ENCODE data around the gene RAPGEF3. TPM values are rescaled to one million over a fixed set of nuclear protein-coding genes. Genes with fewer than 3 reads are reported as not detected.

Gene RAPGEF3, protein sequence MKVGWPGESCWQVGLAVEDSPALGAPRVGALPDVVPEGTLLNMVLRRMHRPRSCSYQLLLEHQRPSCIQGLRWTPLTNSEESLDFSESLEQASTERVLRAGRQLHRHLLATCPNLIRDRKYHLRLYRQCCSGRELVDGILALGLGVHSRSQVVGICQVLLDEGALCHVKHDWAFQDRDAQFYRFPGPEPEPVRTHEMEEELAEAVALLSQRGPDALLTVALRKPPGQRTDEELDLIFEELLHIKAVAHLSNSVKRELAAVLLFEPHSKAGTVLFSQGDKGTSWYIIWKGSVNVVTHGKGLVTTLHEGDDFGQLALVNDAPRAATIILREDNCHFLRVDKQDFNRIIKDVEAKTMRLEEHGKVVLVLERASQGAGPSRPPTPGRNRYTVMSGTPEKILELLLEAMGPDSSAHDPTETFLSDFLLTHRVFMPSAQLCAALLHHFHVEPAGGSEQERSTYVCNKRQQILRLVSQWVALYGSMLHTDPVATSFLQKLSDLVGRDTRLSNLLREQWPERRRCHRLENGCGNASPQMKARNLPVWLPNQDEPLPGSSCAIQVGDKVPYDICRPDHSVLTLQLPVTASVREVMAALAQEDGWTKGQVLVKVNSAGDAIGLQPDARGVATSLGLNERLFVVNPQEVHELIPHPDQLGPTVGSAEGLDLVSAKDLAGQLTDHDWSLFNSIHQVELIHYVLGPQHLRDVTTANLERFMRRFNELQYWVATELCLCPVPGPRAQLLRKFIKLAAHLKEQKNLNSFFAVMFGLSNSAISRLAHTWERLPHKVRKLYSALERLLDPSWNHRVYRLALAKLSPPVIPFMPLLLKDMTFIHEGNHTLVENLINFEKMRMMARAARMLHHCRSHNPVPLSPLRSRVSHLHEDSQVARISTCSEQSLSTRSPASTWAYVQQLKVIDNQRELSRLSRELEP
- polyA plus RNA-seq (2013): 0.68 and 0.78 TPM in 2 replicates

DNA sequence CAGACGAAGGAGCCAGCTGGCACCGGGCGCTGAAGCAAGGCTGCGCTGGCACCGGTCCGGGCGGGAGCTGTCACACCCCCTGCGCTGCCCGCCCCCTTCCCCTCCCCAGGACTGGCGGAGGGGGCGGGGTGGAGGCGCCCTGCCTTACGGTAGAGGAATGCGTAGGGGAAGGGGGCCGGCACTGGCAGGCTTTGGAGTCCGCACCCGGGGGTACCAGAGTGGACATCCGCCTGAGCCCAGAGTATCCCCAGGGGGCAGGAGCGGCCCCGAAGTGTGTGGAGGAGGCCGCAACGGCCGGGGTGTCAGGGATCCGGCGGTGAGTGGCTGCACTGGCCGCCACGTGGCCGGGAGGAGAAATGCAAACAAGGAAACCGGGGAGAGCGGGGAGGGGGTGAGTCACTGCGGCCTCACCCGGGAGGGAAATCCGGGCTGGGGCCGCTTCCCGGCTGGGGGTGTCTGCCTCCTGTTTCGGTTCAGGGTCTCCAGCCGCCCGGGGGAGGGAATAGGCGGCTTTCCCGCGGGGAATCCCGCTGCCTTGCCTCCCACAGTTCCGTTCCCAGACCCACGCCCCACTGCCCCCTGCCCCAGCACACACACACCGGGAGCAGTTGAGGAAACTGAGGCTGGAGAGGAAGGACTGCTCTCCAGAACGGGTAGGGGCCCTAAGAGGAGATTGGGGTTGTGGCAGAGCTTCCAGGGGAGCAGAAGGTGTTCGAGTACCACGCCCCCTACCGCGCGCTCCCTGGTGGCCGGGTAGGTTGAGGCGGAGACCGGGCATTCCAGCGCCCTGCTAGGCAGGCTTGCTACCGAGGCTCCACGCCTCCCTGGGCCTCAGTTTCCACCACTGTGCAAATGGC lies at the start of gene RAPGEF3:
Gene RAPGEF3 (minus strand): TSS at position 47 of the 857 bp plus-strand sequence. CDS start 324 bp downstream, outside the sequence.
- Histone ChIP-seq H3K4ac (ENCODE audit: low read depth, low read length) (peak within 1 kb of the TSS; percentile 48), H3K4me1 (ENCODE audit: control insufficient read depth in 1 of 2, insufficient read depth in 2 of 2, low read length in 2 of 2) (peaks cover 38 to 42% of the 10 kb centered on the region in 2 experiments), H2BK5ac (ENCODE audit: low read depth, low read length, poor library complexity) (no peak within 1 kb of the TSS), H3K27ac (ENCODE audit: low read depth, low read length) (no peak within 1 kb of the TSS), H4K91ac (ENCODE audit: low read depth, low read length) (peak within 1 kb of the TSS; percentile 73), H3K9me3 (ENCODE audit: insufficient read depth, low read depth, low read length) (no peaks in the 10 kb centered on the region), H3K79me1 (ENCODE audit: low read length) (peaks cover 11% of the 10 kb centered on the region), H2BK120ac (ENCODE audit: insufficient read depth, low read length, poor library complexity) (peak within 1 kb of the TSS; percentile 69), H3K4me2 (ENCODE audit: low read length) (peak within 1 kb of the TSS; percentile 56), H3K4me3 (ENCODE audit: low read depth, low read length) (peak within 1 kb of the TSS; percentile 62), H2AFZ (ENCODE audit: insufficient read depth, low read length, poor library complexity) (peak within 1 kb of the TSS; percentile 83), H2BK12ac (ENCODE audit: low read length) (peak within 1 kb of the TSS; percentile 42), H3K14ac (ENCODE audit: low read length) (peak within 1 kb of the TSS; percentile 45), H3K27me3 (ENCODE audit: insufficient read depth, low read length) (no peaks in the 10 kb centered on the region), H3K9ac (ENCODE audit: low read length) (no peak within 1 kb of the TSS), H2AK5ac (ENCODE audit: low read length) (peak within 1 kb of the TSS; percentile 55), H3K79me2 (ENCODE audit: control insufficient read depth, insufficient read depth, low read length, poor library complexity) (no peaks in the 10 kb centered on the region), H3K36me3 (ENCODE audit: control insufficient read depth in 1 of 2, insufficient read depth in 2 of 2, low read length in 2 of 2) (no peaks in the 10 kb centered on the region), H4K8ac (ENCODE audit: low read depth, low read length) (peak within 1 kb of the TSS; percentile 89), H3K18ac (ENCODE audit: low read length) (peak within 1 kb of the TSS; percentile 71), H4K12ac (ENCODE audit: low read depth, low read length) (peak within 1 kb of the TSS; percentile 21), H3K23ac (ENCODE audit: low read length) (no peak within 1 kb of the TSS)
- peak; percentile 52 to 76 for DNase-seq
- no CpG with 5 or more reads among the region's 57 CpGs for WGBS (ENCODE audit: extremely low coverage, insufficient coverage, insufficient read length)

DNA sequence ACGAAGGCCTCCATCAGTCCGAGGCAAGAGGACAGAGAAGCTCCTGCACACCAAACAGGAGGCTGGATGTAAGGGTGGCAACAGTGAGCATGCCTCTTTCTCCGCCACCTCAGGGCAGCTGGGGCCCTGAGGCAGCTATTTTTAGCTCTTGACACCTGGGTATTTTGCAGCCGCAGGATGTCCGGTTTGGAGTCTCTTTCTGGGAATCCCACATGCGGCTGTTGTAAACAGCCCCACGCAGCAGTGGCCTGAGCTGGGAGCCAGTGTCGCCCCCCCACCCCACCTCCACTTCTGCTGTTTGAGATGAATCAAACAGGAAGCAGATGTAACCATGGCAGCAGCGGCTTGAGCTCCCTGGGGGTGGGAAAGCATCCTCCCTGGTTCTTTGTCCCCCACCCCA lies 49.4 kb upstream of the RAPGEF3 start:
- H2AK5ac ChIP-seq (ENCODE audit: low read length): peak overlapping the region; percentile 7
- peak overlapping the region; percentile 7 for H3K18ac ChIP-seq (ENCODE audit: low read length)
- H4K91ac ChIP-seq (ENCODE audit: low read depth, low read length): no peak overlapping the region
- H3K27ac ChIP-seq (ENCODE audit: low read depth, low read length): no peak overlapping the region
- peaks cover 49 to 52% of the 10 kb centered on the region in 2 experiments for H3K4me1 ChIP-seq (ENCODE audit: control insufficient read depth in 1 of 2, insufficient read depth in 2 of 2, low read length in 2 of 2)
- H3K79me1 ChIP-seq (ENCODE audit: low read length): peaks cover 6% of the 10 kb centered on the region
- H3K79me2 ChIP-seq (ENCODE audit: control insufficient read depth, insufficient read depth, low read length, poor library complexity): peaks cover 39% of the 10 kb centered on the region
- no CpG with 5 or more reads among the region's 9 CpGs for WGBS (ENCODE audit: extremely low coverage, insufficient coverage, insufficient read length)
- H4K8ac ChIP-seq (ENCODE audit: low read depth, low read length): no peak overlapping the region
- H3K23ac ChIP-seq (ENCODE audit: low read length): no peak overlapping the region
- no peaks in the 10 kb centered on the region for H3K27me3 ChIP-seq (ENCODE audit: insufficient read depth, low read length)
- no peak overlapping the region for H2AFZ ChIP-seq (ENCODE audit: insufficient read depth, low read length, poor library complexity)
- H3K36me3 ChIP-seq (ENCODE audit: control insufficient read depth in 1 of 2, insufficient read depth in 2 of 2, low read length in 2 of 2): peaks cover 19 to 21% of the 10 kb centered on the region in 2 experiments
- no peak overlapping the region for H2BK12ac ChIP-seq (ENCODE audit: low read length)
- no peak overlapping the region for H2BK5ac ChIP-seq (ENCODE audit: low read depth, low read length, poor library complexity)
- H4K12ac ChIP-seq (ENCODE audit: low read depth, low read length): no peak overlapping the region
- no peak overlapping the region for H3K14ac ChIP-seq (ENCODE audit: low read length)
- H3K9me3 ChIP-seq (ENCODE audit: insufficient read depth, low read depth, low read length): no peaks in the 10 kb centered on the region
- peak overlapping the region; percentile 83 for H3K4ac ChIP-seq (ENCODE audit: low read depth, low read length)
- no peak overlapping the region for H3K4me3 ChIP-seq (ENCODE audit: low read depth, low read length)
- peak overlapping the region; percentile 4 for H3K4me2 ChIP-seq (ENCODE audit: low read length)
- no peak overlapping the region for H2BK120ac ChIP-seq (ENCODE audit: insufficient read depth, low read length, poor library complexity)
- H3K9ac ChIP-seq (ENCODE audit: low read length): no peak overlapping the region
- DNase-seq: peak in 1 of 2 donors; percentile 41

DNA sequence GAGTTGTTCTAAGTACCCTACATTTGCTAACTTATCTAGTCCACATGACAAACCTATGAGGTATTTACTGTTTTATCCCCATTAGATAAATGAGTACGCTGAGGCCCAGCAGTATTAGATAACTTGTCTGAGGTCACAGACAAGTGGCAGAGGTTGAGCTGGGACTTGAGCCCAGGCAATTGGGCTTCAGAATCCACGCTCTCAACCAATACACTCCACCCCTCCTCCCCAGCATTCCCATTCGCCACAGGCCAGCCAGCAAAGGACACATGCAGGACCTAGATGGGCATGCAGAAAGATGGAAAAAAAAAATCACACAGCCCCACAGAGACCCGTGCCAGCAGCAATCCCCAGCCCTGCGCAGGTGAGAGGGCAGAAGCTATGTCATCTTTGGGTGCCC lies 48.7 kb upstream of the RAPGEF3 start:
- H3K18ac ChIP-seq (ENCODE audit: low read length): no peak overlapping the region
- peak overlapping the region; percentile 38 for H3K4ac ChIP-seq (ENCODE audit: low read depth, low read length)
- H3K27me3 ChIP-seq (ENCODE audit: insufficient read depth, low read length): no peaks in the 10 kb centered on the region
- no peak overlapping the region for H4K12ac ChIP-seq (ENCODE audit: low read depth, low read length)
- H4K91ac ChIP-seq (ENCODE audit: low read depth, low read length): no peak overlapping the region
- H3K23ac ChIP-seq (ENCODE audit: low read length): no peak overlapping the region
- no CpG with 5 or more reads among the region's 5 CpGs for WGBS (ENCODE audit: extremely low coverage, insufficient coverage, insufficient read length)
- peaks cover 3% of the 10 kb centered on the region for H3K79me1 ChIP-seq (ENCODE audit: low read length)
- H3K4me2 ChIP-seq (ENCODE audit: low read length): no peak overlapping the region
- no peak overlapping the region for H2BK5ac ChIP-seq (ENCODE audit: low read depth, low read length, poor library complexity)
- H2BK12ac ChIP-seq (ENCODE audit: low read length): no peak overlapping the region
- H3K4me3 ChIP-seq (ENCODE audit: low read depth, low read length): no peak overlapping the region
- DNase-seq: no peak
- H2AFZ ChIP-seq (ENCODE audit: insufficient read depth, low read length, poor library complexity): peak overlapping the region; percentile 23
- H2AK5ac ChIP-seq (ENCODE audit: low read length): no peak overlapping the region
- peaks cover 40% of the 10 kb centered on the region for H3K79me2 ChIP-seq (ENCODE audit: control insufficient read depth, insufficient read depth, low read length, poor library complexity)
- H4K8ac ChIP-seq (ENCODE audit: low read depth, low read length): no peak overlapping the region
- H3K4me1 ChIP-seq (ENCODE audit: control insufficient read depth in 1 of 2, insufficient read depth in 2 of 2, low read length in 2 of 2): peaks cover 52 to 55% of the 10 kb centered on the region in 2 experiments
- no peak overlapping the region for H3K27ac ChIP-seq (ENCODE audit: low read depth, low read length)
- H3K14ac ChIP-seq (ENCODE audit: low read length): no peak overlapping the region
- no peak overlapping the region for H3K9ac ChIP-seq (ENCODE audit: low read length)
- H2BK120ac ChIP-seq (ENCODE audit: insufficient read depth, low read length, poor library complexity): no peak overlapping the region
- peaks cover 20 to 21% of the 10 kb centered on the region in 2 experiments for H3K36me3 ChIP-seq (ENCODE audit: control insufficient read depth in 1 of 2, insufficient read depth in 2 of 2, low read length in 2 of 2)
- no peaks in the 10 kb centered on the region for H3K9me3 ChIP-seq (ENCODE audit: insufficient read depth, low read depth, low read length)

- H2BK120ac ChIP-seq (ENCODE audit: insufficient read depth, low read length, poor library complexity): no peak overlapping the region
- WGBS (ENCODE audit: extremely low coverage, insufficient coverage, insufficient read length): no CpG with 5 or more reads among the region's 2 CpGs
- no peak overlapping the region for H3K14ac ChIP-seq (ENCODE audit: low read length)
- no peak for DNase-seq
- no peak overlapping the region for H4K91ac ChIP-seq (ENCODE audit: low read depth, low read length)
- H3K27ac ChIP-seq (ENCODE audit: low read depth, low read length): no peak overlapping the region
- no peaks in the 10 kb centered on the region for H3K27me3 ChIP-seq (ENCODE audit: insufficient read depth, low read length)
- H3K18ac ChIP-seq (ENCODE audit: low read length): no peak overlapping the region
- H2AK5ac ChIP-seq (ENCODE audit: low read length): no peak overlapping the region
- peaks cover 27% of the 10 kb centered on the region in 2 experiments for H3K36me3 ChIP-seq (ENCODE audit: control insufficient read depth in 1 of 2, insufficient read depth in 2 of 2, low read length in 2 of 2)
- no peak overlapping the region for H3K4me2 ChIP-seq (ENCODE audit: low read length)
- H3K79me1 ChIP-seq (ENCODE audit: low read length): peaks cover 4% of the 10 kb centered on the region
- H2AFZ ChIP-seq (ENCODE audit: insufficient read depth, low read length, poor library complexity): no peak overlapping the region
- H3K4me1 ChIP-seq (ENCODE audit: control insufficient read depth in 1 of 2, insufficient read depth in 2 of 2, low read length in 2 of 2): peaks cover 43 to 50% of the 10 kb centered on the region in 2 experiments
- H3K23ac ChIP-seq (ENCODE audit: low read length): no peak overlapping the region
- H4K8ac ChIP-seq (ENCODE audit: low read depth, low read length): no peak overlapping the region
- no peak overlapping the region for H2BK5ac ChIP-seq (ENCODE audit: low read depth, low read length, poor library complexity)
- H3K9me3 ChIP-seq (ENCODE audit: insufficient read depth, low read depth, low read length): no peaks in the 10 kb centered on the region
- no peak overlapping the region for H4K12ac ChIP-seq (ENCODE audit: low read depth, low read length)
- H3K4ac ChIP-seq (ENCODE audit: low read depth, low read length): peak overlapping the region; percentile 1
- no peak overlapping the region for H3K9ac ChIP-seq (ENCODE audit: low read length)
- no peak overlapping the region for H3K4me3 ChIP-seq (ENCODE audit: low read depth, low read length)
- H2BK12ac ChIP-seq (ENCODE audit: low read length): no peak overlapping the region
- peaks cover 32% of the 10 kb centered on the region for H3K79me2 ChIP-seq (ENCODE audit: control insufficient read depth, insufficient read depth, low read length, poor library complexity)
Measured at GRCh38 chr12:47805417-47805816, 46.7 kb upstream of the RAPGEF3 start.

Data from trophoblast cell (in vitro differentiated cells and primary cell).